GM21390 (cell line): ENCODE measurements around the gene IRX4.

Experiments used
- ATAC-seq: cut with Tn5 transposase; IDR thresholded peaks from one replicate; pipeline ENCODE4 v1.9.1; 2021; ENCODE audit not compliant: unreplicated experiment

The IRX4 gene

DNA sequence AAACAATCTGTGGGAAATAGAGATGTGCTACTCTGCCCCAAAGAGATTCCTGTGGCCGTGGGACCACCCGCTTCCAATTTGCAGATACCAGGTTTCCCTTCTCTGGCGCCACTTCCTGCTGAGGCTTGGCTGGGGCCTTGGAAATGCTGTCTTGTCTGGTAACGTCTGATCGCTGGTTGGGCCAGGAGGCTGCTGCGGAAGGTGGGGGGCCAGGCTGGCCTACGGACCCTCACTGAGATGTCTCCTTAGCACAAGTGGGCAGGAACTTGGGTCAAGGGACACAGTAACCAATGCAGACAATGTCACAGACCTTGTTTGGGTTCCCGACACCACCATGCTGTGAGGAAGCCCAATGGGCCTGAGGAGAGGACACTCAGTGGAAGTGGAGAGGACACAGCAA lies 31.7 kb upstream of the IRX4 start:
- no peak for ATAC-seq

DNA sequence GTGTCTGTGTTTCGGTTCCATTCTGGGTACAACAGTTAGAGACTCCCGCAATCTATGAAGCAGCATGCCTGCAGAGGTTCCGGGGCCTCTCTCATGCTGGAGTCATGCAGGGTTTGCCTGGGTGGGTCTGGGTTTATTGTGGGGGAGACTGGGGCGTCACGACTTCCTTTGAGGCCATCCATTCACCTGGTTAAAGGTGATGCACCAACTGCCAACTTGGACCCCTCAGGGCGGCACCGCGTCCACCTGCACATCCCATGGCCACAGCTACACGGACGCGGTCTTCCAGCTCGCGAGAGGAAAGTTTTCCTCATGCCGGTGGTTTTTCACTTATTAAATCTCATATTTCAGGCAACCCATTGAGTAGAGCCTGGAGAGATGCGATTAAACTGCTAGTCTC lies 30.9 kb upstream of the IRX4 start:
- no peak for ATAC-seq

DNA sequence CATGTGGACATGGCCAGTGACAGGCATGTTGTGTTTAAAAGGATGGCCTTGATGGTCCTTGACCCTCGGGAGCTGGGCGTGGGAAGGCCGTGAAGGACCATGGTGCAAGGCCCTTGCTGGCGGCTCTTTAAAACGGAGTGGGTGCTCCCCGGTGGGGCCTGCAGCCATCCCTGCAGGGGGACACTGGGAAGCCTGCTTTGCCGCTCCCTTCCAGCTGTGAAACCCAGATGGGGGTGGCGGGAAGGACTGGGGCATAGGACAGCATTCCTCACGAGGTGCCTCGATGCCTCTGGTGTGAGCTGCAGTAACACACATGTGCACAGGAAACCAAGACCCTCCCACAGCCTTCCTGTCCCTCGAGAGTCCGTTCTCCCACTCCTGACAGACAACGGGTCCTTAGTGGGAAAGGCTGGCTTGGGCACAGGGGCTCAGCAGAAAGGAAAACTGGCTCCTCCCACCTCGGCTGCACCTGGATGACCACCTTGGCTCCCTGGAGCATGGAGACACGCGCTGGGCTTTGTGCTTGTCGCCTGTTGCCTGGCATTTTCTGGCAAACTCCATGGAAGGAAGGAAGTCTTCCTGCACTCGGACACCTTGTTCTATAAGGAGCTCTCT lies 30.3 kb upstream of the IRX4 start:
- no peak for ATAC-seq

DNA sequence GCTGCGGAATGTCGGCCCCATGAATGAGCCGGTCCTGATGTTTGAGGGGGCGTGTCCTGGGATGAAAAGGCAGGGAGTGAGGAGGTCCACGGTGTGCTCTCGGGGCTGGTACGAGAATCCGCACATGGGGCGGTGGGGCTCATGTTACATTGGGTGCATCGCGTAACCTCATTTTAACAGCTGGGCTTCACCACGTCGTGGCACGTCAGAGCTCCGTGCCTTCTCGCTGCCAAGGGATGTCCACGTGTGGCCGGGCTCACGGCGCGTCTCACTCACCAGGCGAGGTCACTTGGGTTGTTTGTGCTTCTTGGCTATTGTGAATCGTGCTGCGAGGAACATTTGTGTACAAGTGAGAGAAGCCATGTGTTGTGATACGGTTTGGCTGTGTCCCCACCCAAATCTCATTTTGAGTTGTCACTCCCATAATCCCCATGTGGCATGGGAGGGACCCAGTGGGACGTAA lies 29.1 kb upstream of the IRX4 start:
- no peak for ATAC-seq

DNA sequence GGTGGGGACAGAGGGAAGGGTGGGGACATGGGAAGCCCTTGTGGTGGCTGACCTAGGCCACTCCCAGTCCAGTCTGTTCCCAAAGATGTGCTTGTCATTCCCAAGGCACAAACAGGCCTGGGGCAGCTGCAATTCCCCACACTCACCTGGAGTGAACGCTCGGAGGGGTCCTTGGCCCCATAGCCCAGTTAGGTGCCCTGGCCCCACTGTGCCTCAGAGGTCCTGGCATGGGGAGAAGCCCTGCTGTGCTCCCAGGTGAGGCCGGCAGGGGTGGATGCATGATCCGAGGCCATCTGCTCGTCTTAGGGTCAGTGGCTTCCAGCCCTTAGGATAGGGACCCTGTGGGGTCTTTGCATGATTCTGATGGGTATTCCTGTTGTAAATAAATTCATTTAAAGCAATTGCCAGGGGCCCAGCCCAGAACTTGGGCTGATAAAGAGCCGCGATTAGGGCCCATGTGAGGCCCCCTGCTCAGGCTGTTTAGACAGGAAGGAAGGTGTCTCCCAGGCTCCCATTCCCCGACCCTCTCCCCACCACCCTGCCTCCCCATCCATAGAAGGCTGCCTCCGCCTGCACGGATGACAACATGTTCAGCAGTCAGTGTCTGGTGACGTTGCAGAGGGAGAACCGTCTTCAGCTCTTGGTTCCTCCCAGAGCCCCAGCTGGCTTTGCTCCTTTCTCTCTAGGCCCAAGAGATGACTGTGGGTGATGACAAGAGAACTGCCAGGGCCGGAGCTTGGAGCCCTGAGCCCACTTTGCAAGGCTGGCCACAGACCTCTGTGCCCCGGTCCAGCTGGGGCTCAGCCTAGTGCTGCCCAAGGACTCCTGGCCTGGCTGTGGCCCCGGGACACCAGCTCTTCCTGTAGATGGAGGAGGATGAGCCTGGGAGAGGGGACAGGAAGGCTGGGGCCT lies 28.4 kb upstream of the IRX4 start:
- no peak for ATAC-seq

DNA sequence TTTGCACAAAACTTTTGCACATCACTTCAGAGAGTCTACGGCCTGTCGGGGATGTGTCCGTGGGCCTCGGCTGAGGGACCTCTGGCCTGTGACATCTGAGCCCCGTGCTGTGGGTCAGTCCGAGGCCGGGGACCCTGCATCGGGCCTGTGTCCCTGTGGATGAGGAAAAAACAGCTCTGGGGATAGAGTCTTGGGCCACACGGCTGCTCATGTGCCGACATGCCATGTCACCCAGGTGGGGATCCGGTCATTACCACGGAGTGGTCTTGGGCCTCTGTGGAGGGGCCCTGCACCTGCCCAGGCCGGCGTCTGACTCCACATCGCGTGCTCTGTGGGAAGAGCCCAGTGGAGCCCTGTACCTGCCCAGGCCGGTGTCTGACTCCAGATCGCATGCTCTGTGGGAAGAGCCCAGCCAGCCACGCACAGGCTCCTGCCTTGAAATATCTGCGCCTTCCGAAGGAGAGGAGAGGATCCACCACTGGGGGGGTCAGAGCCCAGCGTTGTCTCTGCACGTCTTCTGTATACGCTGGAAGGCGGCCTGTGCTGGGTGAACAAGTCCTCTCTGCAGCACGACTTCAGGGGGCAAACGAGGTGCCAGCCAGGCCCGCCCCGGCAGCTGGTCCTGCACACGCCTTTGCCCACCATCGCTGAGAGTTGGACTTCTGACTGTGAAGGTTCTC lies 27.5 kb upstream of the IRX4 start:
- no peak for ATAC-seq

DNA sequence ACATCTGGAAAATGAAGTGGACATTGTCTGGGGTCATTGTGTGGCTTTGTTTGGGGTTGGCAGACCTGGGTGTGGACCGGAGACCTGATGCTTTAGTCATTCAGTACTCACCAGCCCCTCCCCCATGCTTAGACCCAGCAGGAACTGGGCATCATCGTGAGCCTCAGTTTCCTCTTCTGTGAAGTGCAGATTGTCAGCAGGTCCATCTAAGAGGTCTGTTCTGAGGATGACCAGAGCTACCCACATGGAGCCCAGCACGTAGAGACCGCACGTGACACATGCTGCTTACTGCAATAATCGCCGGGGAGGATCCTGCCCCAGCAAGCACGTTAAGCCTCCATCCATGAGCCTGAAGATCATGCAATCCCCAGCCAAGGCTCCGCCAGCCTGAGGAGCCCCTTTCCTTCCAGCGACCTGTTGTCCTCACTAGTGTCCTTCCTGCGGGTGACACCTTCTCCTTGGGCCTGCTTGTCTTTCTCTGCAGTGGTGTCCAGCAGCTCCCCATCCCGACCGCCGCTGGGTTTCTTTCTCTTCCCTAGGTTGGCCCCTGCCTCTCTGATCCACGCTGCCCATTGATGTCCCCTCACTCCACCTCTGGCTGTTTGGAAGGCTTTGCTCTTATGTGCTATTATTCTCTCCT lies 26.7 kb upstream of the IRX4 start:
- ATAC-seq = no peak

DNA sequence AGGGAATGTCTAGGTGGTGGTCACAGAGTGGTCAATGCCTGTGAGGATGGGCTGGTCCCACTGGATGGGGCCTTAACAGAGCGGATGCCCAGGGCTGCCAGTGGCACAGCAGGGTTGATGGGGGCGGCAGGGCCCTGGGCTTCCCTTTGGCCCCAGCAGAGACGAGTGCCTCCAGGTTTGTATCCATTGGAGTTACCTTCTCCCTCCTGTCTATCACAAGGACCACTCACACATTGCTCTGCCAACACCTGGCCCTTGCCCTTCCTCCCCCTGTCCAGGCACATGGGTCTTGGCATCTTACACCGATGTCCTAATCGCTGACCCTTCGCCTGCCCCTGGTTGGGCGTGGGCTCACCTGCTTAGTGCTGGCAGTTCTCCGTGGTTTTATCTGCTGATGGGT lies 26.2 kb upstream of the IRX4 start:
- ATAC-seq = no peak

DNA sequence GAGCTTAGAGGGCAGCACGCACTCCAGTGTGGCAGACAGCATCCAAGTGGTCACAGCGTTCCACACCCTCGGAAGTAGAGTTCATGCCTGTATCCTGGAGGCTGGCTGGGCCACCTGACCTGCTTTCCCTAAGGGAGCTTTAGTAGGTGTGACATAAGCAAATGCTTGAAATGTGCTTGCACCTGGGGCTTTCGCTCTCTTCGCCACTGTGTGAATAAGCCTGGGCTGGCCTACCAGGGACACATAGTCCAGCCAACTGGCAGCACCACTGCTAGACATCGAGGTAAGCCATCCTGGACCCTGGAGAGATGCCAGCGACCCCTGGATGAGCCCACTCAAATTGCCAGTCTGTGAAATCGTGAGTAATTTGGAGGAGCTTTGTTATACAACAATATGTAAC lies 24.9 kb upstream of the IRX4 start:
- ATAC-seq = no peak

DNA sequence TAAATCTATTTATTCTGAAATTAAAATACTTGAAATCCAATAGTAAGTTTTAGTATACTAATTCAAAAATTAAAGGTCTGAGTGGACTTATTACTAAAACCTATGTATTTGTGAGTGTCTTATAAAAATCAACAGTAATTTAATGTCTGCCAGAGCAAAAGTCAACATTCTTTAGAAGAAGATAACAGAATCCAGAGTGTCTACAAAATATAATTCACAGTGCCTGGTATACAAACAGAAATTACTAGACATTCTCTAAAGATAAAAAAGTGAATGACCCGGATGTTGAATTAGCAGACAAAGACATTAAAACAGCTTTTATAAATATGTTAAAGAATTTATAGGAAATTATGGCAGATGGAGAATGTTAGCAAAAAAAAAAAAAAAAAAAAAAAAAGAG lies 22.4 kb upstream of the IRX4 start:
- no peak for ATAC-seq

DNA sequence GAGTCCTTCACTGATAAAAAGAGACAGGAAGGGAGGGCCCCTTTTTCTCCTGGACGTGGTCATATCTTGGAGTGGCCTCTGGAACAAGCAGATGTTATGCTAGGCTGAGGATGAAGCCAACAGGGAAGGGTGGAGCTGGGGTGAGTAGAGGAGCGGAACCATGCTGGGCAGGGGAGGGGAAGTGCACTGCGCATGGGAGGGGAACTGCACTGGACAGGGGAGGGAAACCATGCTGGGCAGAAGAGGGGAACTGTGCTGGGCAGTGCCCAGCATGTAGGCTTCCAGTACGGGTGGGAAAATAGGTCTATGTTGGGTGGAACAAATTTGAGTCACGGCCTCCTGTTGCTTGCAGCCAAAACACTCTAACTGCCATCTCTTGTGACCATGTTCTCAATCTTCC lies 19.3 kb upstream of the IRX4 start:
- ATAC-seq = no peak

DNA sequence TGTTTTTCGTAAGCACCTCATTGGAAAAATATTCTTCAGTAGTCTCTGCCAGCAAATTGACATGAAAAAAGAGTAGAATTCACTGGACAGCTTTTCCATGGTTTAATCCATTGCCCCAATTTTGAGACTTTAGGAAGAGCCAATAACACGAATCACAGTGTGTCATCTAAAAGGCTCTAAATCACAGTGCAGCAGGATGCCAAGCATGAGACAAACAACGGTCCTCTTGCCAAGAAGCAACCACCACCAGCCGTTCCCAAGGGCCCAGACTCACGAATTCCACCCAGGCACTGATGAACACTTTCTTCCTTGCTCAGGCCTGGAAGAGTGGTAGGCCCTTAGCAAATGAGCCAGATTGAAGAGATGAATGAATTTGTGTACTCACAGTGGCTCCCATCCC lies 18.3 kb upstream of the IRX4 start:
- no peak for ATAC-seq

DNA sequence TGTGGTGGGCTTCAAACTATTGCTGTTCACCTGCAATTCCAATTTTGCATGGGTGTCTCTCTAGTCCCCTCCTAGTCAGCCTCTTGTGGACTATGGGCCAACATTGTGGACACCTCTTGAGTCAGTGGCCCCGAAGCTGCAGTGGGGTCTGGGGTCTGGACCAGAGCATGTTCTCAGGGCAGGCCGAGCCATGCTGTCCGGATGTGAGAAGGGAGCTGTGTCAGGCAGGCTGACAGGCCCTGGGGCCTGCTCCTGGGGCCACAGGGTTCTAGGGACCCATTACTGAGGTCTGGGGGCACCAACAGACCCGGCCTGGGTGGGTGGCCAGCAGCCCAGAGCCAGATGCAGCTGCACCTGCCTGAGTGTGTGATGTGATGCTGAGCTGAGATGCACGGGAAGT lies 16.5 kb upstream of the IRX4 start:
- ATAC-seq = no peak

DNA sequence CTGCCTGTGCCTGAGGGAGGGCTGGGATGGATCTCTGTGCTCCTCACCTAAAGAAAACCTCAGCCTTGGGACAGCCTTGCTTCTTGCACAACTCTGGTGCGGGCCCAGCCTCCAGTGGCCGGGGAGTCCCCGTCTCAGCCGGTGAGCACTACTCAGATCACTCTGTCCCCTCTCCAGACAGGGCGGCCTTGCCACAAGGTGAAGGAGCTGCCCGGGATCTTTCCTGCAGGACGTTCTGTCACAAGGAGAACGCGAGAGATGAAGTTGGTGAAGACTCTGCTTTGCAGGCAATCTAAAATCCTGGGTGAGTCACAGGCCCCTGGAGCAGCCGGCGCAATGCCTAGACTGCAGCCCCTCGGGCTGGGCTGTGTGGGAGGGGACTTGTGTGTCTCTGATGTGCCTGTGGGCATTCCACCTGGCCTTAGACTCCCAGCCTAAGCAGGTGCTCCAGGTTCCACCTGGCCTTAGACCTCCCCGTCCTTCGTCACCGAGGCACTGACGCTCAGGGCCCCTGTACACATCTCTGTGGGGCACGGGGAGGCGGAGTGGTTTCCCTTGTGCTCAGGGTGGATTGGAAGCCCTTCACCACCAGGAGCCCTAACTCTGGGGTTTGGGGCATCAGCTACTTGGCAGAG lies 15.2 kb upstream of the IRX4 start:
- ATAC-seq = no peak

DNA sequence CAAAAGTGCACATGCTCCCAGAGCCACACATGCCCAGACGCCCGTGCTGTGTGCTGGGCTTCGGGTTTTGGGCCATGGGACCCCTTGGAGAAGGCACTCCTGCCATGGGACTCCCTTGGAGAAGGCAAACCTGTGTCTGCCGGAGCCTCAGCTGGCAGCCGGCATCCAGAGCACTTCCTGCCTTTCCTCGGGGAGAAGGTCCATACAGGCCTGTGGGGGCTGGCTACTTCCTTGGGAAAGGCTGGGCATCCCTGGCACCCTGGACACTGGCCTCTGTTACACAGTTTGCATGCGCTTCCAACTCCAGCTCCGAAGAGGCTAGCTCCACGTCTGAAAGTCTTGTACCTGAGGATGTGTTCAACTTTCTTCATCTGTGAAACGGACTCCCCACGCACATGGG lies 14.7 kb upstream of the IRX4 start:
- ATAC-seq = no peak

DNA sequence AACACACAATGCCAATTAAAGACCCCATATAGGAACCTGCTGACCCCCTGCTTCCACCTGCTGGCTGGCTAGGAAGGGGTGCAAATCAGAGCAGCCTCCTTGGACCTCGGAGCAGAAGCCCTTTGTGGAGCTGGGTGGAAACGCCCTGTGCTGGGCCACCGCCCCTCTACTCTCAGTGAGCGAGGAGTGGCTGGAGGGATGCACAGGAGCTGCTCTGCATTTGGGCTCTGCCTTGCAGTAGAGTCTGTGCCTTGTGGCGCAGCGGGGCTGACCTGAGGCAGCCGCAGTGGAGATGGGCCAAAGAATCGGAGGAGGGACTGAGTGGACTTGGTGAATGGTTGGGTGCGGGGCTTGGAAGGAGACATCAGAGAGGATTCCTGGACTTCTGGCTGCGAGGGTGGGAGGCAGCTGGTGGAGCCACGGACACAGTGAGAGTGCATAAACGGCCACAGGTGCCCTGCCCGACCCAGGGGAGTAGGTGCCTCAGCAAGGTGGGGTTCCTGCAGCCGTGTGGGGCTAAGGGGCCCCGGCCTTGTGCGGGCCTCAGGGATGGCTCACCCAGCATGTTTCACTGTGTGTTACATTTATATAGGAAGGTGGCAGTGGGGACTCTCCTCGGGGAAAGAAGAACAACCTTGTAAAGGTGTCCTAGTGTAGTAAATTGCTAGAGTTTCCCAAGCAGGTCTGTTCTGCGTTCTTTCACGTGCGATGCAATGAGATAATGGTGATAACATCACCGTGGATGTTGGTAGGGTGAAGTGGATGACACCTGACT lies 14.1 kb upstream of the IRX4 start:
- ATAC-seq = no peak

DNA sequence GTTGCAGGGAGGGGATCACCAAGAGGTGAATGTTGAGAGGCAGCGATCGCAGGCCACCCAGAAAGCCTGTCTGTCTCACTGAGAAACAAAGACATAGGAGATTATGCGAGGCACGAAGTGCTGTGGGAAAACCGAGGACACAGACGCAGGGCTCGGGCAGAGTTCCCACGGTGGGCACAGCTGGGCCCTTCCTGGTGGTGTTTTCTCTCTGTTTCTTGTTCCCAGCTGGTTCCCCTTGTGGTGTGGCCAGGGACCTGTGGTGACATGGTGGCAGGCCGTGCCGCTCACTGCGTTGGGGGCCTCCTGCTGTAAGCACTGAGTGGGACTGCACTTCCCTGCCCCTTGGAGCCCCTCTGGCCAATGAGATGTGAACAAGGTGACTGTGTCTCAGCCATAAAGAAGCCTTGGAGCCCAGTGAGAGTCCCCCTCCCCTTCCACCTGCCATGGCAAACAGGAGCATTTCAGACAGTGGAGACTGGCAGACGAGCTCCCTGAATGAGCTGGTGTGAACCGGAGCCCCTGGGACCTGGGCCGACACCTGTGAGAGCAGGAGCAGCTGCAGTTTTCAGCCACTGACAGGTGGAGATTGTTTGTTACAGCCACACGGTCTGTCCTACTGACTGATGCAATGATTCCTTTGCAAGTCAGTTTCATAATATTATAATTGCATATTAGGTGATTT lies 13.2 kb upstream of the IRX4 start:
- no peak for ATAC-seq

DNA sequence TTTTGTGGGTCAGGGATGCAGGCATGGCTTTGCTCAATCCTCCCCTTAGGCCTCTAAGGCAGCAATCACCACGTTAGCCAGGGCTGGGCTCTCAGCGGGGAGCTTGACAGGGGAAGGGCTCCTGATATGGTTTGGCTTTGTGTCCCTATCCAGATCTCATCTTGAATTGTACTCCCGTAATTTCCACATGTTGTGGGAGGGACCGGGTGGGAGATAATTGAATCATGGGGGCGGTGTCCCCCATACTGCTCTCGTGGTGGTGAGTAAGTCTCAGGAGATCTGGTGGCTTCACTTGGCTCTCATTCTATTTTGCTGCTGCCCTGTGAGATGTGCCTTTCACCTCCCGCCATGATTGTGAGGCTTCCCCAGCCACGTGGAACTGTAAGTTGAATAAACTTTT lies 11.5 kb upstream of the IRX4 start:
- ATAC-seq = no peak

DNA sequence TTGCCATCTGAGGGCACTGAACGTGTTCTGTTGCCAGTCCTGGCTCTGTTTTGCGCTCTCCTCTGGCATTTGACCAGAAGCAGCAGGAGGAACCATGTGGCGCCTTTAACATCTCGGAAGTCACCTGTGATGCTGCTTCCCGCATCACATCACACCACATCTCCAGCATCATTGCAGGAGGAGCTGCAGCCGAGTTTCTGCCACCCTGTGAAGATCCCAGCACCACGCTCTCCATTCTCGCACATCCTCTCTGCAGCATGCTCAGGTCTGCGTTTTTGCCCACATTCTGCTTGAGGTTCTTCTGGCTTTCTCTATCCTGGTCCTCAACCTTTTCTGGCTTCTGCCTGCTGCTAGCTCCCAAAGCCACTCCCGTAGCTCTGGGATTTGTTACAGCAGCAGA lies 11.0 kb upstream of the IRX4 start:
- ATAC-seq = no peak
